Right forelimb (tissue), 1 donor: ENCODE measurements around the gene ASTN1.

Experiments
- DNase-seq: peaks from one replicate; pipeline ENCODE4 v3.0.0-alpha.2; 2018

The ASTN1 gene

DNA sequence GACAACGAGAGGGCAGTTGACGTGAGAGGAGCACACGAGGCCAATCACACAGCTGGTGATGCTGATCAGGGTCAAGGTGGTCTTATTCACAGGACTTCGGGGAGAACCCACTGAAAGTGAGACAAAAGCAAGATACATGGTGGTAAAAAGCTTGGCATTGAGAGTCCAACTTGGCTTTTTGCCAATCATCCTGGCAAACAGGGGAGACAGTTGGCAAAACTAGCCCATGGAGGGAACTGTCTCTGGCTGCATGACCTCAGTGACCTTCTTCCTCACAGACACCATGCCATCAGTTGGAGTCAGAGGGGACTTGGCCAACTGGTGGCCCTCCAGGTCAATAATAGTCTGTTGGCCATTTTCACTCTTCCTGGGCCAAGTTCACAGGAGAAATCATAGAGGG lies 139.9 kb downstream of the ASTN1 start:
- no peak for DNase-seq

DNA sequence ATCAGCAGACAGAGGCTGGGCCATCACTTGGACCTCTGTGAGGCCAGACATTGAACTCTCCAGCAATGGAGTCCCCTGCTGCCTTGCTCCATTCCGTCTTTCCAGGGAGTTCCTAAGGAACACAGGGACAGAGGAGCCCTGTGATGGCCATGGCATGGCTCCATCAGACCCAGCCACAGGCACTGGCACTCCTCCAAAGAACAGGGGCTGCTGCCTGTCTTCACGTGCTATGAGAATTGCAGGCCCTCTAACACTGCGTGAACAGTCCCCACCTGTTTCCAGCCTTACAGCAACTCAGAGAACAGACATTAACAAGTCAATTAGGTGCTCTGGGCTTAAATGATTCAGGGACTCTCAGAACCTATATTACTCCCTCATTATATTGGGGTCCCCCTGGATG lies 140.8 kb downstream of the ASTN1 start:
- DNase-seq: no peak

DNA sequence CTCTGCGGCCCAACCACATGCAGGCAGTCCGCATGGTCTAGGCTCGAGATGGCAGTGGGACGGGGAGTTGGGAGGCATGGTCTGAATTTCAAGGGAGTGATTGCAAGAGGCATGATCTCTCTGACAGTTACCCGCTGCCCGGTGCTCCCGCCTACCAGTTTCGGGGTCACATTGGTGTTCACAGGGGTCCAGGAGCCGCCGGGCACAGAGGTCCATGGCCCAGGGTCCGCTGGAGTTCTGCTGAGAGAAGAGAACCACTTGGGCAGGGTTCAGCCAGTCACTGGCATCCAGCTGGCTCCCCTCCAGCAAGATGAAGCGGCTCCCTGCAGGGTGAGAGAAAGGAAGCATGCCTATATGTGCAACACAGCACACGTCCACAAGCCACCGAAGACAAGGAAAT lies 141.3 kb downstream of the ASTN1 start:
- DNase-seq: no peak

DNA sequence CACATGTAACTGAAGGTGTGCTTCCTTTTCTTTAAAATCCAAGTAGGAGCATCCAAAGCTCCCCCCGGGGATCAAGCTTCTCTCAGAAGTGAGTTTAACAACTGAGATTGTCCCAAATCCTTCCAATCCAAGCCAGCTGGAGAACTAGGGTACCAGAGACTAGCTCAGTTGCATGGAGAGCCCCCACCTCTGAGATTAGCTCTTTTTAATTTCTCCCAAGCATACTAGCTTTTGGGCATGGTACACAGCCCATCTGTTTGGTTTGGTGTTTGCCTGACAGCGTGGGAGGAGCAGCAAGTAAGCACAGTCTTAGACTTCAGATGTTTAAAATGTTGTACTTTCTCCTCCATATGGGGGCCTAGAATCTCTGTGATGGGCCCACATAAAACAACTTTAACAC lies 142.8 kb downstream of the ASTN1 start:
- no peak for DNase-seq

DNA sequence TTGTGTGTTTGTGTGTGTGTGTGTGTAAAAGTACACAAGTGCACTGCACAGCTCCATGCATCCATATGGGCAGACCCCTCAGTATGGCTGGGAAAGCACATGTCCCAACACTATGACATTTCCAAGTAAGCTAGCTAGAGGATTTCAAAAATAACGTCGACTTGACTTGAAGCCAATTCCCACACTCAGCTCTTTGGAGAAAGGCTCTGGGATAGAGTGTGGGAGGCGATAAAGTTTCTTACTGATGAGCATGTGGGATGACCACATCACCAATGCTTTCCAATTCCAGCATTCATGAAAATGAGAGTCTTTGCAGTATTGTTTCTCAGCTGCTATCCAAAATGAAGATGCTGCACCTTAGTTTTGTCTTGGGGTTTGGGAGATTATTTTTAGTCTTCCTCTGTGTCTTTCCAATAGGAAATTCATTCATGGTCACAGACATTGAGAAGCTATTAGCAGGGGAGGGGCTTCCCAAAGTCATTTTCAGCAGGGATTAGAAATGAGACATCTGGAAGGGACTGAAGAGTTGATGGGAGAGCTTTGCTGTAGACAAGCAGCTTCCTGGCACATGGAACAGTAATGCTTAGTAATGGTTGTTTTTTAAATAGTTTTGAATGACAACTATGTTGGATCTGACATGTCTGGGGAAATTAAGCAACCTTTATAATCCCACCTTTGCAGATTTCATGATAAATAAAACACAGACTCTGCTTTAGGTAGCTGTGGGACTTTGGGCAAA lies 143.5 kb downstream of the ASTN1 start:
- no peak for DNase-seq

DNA sequence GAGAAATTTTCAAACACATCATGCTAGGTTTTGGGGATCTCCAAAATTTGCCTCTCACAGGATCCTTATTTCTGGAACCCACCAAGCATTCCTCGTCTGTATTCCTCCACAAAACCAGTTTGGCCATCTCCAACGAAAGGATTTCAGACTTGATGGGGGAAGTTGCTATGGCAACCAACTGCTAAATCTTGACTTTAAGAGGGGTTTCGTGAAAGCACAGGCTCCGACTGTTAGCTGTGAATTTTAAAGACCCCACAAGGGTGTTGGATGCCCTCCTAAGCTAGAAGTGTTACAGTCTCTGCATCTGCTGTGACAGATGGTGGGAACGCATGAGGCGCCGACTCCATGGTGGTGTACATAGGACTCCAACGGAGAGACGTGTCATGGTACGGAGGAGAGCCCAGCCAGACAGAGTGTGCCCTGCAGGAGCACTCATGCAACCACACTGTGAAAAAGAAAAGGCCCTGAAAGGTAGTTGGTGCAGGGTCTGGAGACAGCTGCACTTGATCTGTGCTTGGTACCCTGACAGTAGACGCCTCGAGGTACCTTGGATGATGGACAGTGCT lies 147.1 kb downstream of the ASTN1 start:
- DNase-seq: no peak

DNA sequence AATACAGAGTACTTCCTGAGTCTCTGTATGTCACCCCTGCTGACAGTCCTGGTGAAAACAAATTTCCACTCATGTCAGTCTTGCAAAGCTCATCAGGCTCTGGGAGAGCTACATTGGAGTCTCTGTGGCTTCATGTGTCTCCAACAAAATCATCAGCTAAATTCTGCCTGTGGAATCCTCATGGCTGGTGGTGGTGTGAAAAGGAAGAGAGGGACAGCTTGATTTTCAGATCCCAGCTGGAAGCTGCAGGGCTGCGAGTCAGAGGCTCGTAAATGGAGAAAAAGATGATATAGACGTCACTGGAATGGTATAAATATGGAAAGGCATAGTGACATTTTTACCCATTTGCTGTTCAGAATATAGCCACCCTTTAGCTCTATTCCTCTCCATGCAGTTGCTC lies 150.2 kb downstream of the ASTN1 start:
- DNase-seq: no peak

DNA sequence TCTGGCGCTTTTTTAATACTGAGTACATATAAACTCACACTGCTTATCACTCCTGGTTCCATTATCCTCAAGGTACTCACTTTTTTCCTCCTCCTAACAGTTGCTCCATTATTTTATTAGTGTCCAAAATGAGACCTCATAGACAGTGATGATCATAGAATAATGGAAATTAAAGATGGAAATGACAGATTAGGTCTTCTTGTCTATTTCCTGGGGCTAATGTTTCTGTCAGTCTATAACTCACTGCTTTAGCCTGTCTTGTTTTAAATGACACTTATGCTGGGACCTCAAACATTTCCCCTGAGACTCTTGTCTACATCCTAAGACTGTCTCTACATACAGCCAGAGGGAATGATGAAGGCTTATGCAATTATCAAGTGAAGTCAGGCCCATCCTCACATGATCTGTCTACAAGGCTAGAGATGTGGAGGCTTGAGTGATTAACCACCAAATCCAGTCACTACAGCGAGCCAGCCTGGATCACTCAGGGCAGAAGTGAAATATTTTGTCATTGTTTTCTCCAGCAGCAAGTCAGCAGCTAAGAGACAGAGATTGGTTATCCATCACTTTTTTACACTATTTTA lies 152.1 kb downstream of the ASTN1 start:
- DNase-seq: no peak

DNA sequence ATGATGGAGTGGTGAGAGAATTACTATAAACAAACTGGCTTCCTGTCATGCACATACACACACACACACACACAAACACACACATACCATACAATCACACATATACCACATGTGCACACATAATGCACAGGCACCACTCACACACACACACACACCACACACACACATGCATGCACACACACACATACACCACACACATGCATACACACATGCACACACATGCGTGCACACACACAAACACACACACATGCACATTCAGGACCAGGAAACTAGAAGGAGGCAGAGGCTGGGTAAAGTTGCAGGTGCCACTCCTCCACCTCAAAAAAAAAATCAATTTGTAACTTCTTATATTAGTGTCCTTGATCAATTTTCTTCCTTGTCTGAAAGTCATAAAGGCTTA lies 153.0 kb downstream of the ASTN1 start:
- no peak for DNase-seq

DNA sequence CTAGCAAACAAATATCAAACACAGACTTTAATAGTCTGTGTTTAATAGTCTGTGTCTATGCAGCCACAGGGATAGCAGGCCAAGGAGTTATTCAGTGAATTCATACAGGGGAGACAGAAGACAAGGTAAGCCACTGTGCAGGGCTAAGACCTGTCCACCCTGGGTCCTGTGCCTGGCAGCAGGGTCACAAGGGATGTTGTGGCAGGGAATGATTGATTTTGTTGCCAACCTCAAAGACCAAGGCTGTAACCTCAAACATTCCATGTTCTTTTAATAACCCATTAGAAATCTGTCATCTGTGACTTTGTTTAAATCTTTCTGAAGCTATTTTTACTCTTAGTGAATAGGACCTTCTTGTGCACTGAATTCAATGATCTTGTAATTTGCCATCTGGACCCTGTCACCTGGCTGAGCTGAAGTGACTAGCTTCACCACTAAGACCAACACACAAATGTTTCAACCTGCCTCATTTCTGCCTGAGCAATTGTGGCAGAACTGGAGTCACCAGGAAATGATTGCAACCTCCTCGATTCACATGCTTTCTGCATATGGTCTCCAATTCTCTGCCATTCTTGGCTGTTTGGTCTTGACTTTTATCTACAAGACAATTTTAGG lies 154.2 kb downstream of the ASTN1 start:
- no peak for DNase-seq

DNA sequence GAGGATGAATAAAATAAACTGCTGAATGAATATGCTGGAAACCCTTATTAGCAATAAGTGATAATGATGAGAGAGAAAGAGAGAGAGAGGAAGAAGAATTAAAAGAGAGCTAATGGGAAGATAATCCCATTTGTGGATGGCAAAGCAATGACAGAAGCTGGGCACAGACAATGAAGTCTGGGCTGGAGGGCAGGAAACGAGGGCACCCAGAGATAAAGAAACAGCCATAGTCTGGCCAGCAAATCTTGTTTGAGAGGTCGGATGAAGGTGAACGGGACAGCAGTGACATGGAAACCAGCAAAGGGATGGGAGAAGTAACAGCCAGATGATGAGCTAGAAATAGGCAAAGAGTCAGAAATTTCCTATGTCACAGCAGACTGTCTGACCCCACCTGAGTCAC lies 155.9 kb downstream of the ASTN1 start:
- DNase-seq: no peak

DNA sequence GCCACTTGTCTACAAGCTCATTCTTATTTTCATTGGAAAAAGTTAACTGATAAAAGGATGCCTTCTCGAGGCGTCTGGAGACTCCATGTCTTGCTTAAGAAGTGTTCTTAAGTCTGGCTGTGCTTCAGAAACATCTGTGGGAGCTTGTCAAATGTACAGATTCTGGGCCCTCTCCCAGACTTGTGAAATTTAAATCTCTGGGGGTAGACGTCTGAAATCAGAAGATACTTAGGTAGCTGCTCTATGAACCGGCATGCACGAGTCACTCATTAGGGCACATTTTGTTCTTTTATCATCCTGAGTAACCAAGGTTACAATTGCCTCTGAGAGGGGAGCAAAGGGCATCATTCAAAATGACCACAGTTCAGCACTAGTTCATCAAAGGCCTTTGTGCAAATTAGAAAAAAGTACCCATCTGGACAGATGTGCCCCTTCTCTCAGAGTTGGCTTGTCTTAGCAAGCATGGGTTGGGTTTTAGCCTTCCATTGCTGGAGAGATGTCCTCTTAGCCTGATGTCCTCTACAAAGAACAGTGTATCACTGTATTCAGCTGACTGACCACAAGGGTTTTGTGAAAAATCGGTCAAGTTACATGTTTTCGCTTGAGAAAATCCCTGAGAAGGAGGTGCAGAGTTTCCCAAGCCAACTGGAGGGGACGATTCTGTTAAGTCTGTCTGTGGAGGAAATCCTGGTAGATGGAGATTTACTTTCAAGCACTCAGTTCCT lies 156.9 kb downstream of the ASTN1 start:
- DNase-seq: no peak

DNA sequence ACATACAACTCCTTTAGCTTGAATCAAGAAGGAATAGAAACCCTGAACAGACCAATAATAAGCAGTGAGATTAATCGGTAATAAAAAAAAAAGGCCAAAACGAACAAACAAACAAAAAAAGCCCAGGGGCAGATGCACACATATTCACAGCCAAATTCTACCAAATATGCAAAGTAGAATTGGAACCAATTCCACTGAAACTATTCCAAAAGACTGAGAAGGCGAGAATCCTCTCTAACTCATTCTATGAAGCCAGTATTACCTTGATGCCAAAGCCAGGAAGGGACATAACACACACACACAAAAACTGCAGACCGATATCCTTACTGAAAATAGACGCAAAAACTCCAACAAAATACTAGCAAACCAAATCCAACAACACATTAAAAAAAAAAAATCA lies 161.6 kb downstream of the ASTN1 start:
- DNase-seq: no peak

DNA sequence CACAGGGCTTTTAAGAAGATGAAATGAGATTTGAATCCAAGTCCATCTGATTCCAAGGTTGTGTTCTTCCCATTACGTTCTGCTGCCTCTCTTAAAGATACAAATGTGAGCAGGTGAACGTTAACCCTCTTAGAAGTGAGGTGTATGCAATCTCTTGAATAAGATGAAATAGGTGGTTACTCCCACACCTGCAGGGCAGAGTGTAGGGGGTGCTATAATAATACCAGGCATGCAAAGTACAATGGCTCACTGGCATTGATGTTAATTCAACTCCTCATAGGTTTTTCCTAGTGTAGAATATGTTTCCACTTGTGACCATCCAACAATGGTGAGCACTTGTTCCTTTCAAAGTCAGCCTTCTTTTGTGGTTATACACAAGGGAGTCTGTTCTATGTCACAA lies 163.0 kb downstream of the ASTN1 start:
- DNase-seq: no peak

DNA sequence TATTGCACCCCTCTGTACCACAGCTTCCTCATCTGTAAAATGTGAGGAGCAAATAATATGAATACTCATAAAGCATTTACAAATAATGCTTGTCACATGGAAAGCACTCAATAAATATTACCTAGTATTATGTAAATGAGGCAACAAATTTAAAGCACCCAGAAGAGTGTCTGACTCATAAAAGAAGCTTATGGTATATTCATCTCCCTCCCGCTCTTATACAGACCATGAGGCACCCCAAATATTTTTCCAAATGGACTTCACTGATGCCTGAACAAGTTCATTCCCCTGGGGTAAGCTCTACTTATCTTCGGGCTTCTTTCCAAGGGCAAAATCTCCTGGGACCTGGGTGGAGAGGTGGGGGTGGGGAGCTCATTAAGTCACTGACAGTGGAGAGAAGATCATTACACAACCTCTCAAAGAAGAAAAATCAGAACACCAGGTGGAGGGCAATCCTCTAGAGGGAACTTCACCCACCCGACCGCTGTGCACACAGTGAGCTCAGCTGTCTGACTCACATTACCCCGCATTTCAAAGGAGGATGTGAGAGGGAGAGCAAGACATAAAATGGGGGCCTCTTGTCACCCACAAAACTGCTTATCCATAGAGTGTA lies 166.2 kb downstream of the ASTN1 start:
- DNase-seq: no peak

DNA sequence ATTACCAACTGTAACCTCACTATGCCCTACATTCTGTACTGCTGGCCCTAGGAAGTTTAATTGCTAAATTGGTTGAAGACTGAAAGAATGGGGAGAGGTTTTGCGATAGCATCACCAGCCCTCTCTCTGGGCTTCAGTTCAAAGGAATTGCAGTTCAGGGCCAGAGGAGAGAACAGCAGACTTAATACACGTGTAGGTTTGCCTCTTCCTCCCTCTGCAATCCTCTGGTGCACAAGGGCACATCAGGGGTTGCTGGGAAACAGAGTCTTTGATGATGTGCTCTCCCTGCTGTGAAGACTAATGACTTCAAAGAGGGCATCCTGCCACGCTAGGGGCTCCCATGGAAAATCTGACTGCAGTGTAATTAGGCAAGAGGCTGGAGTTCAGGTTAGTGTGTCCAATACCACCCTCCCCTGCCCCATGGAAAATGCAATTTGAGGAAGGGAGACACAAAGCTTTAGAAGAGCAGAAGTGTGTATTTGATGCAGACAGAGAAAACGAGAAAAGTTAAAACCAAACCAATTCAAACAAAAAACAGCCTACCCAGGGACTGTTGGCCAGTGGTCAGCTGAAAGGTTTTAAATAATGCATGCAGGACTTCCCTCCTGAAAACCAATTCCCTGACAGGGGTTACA lies 167.9 kb downstream of the ASTN1 start:
- no peak for DNase-seq

DNA sequence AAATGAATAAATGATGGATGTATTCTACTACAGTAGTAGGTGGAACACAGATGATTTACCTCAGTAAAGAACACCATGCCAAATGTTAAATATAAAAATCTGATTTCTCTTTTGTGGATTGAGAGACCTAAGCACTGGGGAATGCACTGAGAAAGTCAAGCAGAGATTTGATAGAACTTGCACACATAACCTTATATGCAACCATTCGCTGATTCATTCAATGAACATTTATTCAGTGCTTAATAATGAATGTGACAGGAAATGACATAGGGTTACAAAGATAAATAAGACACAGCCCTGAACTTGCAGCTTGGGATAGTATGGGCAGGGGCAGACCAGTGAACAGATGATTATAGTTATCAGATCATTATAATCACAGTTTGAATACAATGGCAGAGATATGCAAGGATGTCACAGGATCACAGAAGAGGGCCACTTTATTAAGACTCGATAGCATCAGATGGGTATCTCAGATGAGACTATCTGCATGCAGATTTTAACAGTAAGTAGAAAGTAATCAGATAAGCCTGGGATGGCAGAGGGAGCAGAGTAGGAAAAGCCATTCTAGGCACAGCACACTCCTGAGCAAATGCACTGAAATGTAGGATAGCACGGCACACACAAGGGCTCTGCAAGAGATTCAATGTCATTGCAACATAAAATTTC lies 169.4 kb downstream of the ASTN1 start:
- no peak for DNase-seq

DNA sequence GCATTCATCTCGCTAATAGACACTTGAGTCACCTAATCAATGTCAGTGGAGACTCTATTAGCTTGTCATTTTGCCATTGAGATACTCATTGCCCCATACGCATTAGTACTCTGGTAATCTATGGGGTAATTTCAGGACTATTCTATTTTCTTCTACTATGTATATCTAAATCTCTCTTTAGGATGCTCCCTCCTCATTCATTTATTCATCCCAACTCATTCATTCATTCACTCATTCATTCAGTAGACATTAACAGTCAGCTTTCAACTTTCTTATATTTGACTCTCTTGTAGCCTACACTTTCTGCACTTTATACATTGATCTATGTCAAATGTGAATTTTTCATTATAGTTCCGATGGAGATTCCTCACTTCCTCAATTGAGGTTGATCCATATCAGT lies 170.9 kb downstream of the ASTN1 start:
- no peak for DNase-seq

DNA sequence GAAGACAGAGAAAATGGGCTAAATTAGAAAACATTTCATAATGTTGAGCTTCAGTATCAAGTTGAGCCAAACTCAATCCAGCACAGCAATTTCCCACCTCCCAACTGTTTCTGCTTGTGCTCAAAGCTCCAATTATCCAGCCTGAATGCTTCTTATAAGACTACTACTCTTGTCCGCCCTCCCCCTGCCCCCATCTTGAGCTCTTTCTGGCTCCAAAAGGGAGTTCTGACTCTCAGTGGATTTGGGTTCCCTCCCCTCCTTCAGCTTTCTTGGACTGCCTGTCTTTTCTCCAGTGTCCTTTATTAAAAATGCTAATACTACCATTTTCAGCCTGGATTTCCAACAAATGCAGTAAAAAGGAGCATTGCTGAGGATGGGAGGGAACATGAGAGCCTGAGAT lies 174.8 kb downstream of the ASTN1 start:
- DNase-seq: no peak

DNA sequence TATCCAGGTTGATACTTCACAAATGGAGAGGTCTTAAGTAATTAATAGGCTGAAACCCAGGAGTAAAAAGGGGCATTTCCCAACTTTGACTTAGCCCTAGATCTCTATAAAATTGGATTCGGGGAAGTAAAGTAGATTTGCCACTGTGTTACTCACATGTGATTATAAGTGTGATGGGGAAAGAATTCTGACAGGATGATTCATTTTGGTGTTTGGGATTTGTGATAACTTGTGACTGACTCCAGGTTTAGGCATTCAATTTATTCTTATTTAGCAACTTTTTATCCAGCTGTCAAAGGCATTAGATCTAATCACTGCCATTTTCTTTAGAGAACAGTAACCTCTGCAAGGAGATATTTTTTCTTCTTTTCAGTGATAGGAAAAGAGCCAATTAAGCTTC lies 175.5 kb downstream of the ASTN1 start:
- DNase-seq: no peak

DNA sequence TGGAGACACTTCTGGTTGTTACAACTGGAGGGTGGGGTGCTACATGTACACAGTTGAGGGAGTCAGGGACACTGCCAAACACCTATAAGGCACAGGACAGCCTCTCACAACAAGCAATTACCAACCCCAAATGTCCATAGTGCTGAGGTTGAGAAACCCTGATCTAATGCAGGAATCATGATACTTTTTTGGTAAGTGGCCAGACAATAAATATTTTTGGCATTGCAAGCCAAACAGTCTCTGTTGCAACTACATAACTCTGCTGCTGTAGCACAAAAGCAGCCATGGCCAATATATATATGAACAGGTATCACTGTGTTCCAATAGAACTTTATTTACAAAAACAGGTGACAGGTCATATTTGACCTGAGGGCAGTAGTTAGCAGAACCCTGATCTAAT lies 177.5 kb downstream of the ASTN1 start:
- no peak for DNase-seq

DNA sequence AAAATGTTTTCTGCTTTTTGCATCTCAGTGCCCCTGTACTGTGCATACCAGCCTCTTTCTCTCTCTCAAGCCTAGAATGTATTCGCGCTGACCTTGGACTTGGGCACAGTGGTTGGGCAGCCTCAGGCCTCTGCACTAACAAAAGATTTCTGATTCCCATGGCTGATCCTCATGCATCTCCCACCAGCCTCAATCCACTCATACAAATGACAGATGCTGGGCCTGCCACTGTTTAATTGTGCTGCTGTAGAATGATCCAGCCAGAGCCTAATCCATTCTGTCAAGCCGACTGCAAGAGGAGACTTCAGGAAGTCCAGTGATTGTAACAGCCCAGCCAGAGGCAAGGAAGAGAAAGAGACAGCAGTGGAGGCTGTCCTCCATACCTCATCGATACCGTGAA lies 180.8 kb downstream of the ASTN1 start:
- DNase-seq: no peak
